GM21526 (cell line): Measurements from ENCODE around the gene IL1R1.
"Not testable (repeated sequence)": the region's sequence is repeated elsewhere in the genome, so short reads cannot be mapped to it uniquely, and the experiment has no call there.

Experiments
- ATAC-seq: cut with Tn5 transposase; IDR thresholded peaks from one replicate; pipeline ENCODE4 v1.9.1; 2021; ENCODE audit warnings: moderate library complexity; ENCODE audit not compliant: unreplicated experiment, low FRiP score

Gene IL1R1

GRCh38 chr2:102110596-102111334 lies 31.8 kb upstream of the IL1R1 start:
- ATAC-seq: no peak

GRCh38 chr2:102111823-102112222 lies 30.7 kb upstream of the IL1R1 start:
- no peak for ATAC-seq

GRCh38 chr2:102112271-102112670 lies 30.3 kb upstream of the IL1R1 start:
- ATAC-seq: no peak

GRCh38 chr2:102112692-102113665 lies 29.6 kb upstream of the IL1R1 start:
- no peak for ATAC-seq

GRCh38 chr2:102114290-102114721 lies 28.2 kb upstream of the IL1R1 start:
- no peak for ATAC-seq

- ATAC-seq: no peak
Observed at GRCh38 chr2:102114851-102115497, 27.6 kb upstream of the IL1R1 start.

GRCh38 chr2:102116630-102117471 lies 25.7 kb upstream of the IL1R1 start:
- ATAC-seq: no peak

GRCh38 chr2:102117472-102117858 lies 25.1 kb upstream of the IL1R1 start:
- no peak for ATAC-seq

GRCh38 chr2:102119255-102119654 lies 23.3 kb upstream of the IL1R1 start:
- no peak for ATAC-seq

- no peak for ATAC-seq
Observed at GRCh38 chr2:102120261-102120660, 22.3 kb upstream of the IL1R1 start.

GRCh38 chr2:102120701-102121159 lies 21.8 kb upstream of the IL1R1 start:
- no peak for ATAC-seq

- no peak for ATAC-seq
Observed at GRCh38 chr2:102122115-102122514, 20.4 kb upstream of the IL1R1 start.

GRCh38 chr2:102122909-102123308 lies 19.6 kb upstream of the IL1R1 start:
- ATAC-seq: no peak

- not testable (repeated sequence) for ATAC-seq
Observed at GRCh38 chr2:102124421-102124820, 18.1 kb upstream of the IL1R1 start.

GRCh38 chr2:102126169-102126568 lies 16.4 kb upstream of the IL1R1 start:
- no peak for ATAC-seq

GRCh38 chr2:102126660-102127059 lies 15.9 kb upstream of the IL1R1 start:
- ATAC-seq: no peak

- no peak for ATAC-seq
Observed at GRCh38 chr2:102129082-102129481, 13.5 kb upstream of the IL1R1 start.

GRCh38 chr2:102129951-102130646 lies 12.4 kb upstream of the IL1R1 start:
- ATAC-seq: no peak

GRCh38 chr2:102130647-102130991 lies 11.9 kb upstream of the IL1R1 start:
- ATAC-seq: no peak

- ATAC-seq: no peak
Observed at GRCh38 chr2:102131564-102131963, 11.0 kb upstream of the IL1R1 start.
